ENCODE data around the gene BORCS6.
"Not testable (repeated sequence)": the region's sequence is repeated elsewhere in the genome, so short reads cannot be mapped to it uniquely, and the experiment has no call there.

The BORCS6 gene

DNA sequence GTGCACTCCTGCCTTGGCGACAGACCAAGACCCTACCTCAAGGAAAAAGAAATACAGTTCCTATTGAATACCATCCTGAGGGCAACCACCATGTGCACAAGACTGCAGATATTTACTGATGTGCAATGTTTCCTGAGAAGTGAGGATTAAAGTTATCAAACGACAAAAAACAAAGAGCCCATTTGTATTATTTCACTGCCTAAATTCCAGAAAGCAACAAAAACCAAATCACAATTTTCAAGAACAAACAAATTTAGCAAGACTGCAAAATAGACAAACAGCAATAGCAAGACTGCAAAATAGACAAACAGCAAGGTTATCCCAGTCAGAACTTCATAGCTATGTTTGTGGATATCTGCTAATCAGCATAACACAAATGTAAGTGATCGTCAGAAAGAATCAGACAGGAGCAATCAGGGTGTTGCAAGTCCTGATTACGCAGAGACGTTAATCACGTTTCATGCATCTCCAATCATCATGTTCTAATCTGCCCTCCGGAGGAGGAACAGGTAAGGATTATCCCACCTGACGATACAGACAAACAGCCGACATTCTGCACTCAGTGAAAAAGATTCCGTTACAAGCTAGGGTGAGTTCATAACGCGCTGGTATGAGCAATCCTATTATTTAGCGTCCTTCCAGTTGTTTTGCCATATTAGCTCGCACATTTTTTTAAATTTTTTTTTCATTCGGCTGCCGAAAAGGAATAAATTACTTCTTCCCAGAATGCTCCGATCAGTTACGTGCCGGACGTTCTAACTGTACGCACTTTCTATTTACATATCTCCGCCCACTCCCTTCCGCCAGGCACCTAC is 16.7 kb downstream of the BORCS6 start:
- peak; percentile 99 for DNase-seq

DNA sequence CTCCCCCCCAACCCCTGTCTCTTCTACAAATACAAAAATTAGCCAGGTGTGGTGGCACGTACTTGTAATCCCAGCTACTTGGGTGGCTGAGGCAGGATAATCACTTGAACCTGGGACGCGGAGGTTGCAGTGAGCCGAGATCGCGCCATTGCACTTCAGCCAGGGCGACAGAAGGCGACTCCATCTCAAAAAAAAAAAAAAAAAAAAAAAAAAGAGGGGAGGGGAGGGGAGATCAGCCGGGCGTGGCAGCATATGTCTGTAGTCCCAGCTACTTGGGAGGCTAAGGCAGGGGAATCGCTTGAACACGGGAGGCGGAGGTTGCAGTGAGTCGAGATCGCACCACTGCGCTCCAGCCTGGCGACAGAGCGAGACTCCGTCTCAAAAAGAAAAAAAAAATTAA is 19.8 kb downstream of the BORCS6 start:
- DNase-seq: not testable (repeated sequence)

DNA sequence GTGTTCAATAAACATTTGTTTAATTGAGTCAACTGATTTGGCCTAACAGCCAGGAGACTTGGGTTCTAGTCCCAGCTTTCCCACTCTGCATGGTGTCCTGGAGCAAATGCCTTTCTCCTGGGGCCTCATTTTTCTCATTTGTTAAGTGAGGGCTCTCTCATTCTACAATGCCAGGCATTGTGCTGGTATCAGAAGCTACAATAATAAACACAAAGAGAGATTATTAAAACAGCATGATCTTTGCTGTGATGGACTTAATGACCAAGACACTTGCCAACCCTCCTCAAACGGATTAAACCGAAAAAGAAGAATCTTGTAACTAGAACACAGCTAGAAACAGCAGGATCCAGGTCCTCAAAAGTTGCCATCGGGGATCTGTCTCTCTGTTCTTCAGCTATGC is 22.5 kb downstream of the BORCS6 start:
- DNase-seq: no peak

DNA sequence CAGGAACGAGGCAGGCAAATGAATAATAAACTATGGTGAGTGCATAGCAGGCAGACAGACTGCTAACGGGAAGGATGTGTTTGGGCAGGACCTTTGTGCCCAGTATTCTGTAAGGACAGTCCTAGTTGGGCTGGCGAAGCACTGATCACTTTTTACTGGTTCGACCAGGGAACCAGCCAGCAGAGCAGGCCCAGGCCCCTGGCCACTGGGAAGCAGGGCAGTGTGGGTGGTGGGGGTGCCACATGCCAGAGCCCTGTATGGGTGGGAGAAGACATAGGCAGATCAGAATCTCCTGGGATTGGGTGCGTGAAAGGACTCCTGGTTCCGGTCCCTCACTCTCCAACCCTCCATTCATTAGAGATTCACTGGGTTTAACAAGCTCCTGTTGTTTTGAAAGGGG is 23.2 kb downstream of the BORCS6 start:
- no peak for DNase-seq

DNA sequence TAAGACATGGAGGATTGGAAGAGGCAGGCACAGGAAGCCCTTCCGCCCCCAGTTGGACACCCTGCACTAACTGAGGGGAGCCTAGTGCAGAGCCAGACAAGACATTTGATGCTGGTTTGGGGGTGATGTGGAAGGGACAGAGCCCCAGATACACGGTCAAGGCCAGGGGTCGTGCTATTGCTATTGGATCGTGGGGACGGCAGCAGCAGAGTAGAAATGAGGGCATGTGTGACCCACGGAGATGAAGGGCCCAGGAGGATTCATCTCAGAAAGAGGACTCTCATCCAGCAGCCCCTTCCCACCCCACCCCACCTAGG is 25.2 kb downstream of the BORCS6 start:
- no peak for DNase-seq

DNA sequence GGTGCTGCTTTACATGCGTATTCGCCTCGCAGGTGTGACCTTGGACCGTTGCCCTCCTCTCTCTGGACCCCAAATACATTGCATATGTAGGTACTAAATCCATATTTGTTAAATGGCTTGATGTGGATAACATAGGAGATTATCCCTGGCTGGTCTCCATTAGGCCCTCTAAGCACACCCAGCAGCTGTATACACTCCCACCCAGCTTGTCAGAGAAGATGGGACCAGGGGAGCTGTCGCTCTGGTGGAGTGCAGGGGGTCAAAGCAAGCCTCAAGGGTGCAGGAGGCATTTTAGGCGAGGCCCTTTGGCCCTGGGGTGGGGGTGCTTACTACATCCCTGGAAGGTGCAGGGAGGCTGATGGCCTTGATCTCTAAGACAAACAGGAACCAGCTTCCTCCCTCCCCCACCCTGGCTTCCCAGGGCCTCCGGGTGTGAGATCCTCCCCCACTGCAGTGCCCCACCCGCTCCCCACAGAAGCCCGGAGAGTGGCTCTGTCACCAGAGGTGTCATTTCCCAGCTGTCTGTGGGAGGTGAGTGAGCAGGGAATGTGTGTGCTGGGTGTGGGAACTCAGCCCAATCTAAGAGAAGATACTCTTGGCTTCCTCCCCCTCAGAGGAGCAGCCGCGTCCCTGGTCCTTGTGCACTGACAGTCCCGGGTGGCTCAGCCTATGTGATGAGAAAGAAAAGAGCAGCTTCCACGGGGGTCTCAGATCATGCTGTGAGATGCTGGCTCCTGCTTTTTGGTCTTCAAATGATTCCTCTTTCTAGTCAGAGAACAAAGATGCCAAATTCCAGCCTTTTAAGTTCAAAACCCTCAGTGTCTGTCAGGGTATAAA is 25.8 kb downstream of the BORCS6 start:
- no peak for DNase-seq

DNA sequence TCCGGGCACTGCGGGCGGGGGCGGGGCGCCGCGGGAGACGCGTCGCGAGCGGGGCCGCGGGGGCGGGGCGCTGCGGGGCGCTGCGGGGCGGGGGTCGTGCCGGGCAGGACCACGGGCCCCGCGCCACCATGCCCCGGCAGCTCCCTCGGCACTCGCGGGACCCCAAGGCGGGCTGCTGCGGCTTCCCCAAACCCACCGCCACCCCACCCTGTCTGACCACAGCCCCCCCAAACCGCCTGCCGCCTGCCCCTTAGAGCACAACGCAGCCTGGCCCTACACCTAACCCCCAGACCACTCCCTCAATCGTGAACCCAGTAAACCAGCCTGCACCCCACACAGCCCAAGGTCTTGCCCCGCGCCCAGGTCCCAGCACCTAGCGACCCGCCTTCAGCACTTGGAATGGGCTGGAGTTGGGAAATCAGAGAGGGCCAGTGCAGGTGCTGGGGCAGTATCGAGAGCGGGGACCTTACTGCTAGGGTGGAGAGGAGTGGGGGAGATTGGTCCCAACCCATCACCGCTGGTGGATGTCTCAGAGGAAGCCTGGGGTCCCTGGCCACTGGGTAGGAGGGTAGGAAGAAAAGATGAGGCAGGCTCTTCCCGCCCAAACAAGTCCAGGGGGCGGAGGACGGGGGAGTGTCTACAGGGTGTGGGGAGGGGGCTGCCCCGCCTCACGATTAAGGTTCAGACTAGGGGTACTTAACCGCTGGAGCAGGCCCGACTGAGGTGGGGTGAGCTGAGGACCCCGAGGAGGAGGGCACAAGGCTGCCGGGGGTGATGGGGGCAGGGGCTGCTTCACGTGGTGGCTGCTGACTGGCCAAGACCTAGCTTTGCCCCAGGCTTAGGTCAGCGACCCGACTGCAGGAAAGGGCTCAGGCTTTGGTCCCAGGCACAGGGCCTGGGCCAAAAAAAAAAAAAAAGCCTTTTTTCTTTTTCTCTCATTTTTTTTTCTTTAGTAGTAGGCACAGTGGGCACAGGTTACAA is 26.7 kb downstream of the BORCS6 start:
- no peak for DNase-seq

DNA sequence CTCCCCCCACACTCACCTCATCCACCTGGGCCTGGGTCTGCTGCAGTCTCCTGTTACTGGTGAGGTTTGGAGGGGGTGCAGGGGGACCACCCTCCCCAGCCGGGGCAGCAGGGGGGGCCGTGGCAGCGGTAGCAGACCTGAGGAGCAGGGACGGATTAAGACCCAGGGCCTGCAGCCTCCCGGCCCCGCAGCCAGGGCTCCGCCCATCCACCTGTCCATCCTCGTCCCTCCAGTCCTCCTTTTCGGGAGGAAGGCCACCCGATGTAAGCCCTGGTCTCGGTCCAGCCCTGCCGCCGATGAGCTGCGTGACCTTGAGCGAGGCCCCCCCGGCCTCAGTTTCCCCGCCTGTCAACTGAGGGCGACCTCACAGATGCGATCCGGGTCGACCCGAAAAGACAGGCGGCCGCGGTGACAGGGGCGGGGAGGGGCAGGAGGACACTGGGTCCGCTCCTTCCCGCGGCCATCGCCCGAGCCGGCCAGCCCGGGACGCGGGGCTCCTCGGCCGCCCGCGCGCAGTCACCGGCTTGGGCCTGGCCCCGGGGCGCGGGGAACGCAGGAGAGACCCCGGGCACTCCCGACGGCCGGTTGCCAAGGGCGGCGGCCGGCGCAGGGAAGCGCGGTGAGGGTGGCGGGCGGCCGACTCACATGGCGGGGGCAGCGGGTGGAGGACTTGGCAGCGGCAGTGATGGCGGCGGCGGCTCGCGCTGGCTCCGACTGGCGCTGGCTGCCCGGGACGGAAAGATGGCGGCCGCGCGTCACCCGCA is 27.6 kb downstream of the BORCS6 start, which contains the start of gene VAMP2:
VAMP2 (minus strand) TSS at position 716 of the 764 bp plus-strand sequence; CDS start at position 647, 69 bp downstream.
- no peak for DNase-seq

DNA sequence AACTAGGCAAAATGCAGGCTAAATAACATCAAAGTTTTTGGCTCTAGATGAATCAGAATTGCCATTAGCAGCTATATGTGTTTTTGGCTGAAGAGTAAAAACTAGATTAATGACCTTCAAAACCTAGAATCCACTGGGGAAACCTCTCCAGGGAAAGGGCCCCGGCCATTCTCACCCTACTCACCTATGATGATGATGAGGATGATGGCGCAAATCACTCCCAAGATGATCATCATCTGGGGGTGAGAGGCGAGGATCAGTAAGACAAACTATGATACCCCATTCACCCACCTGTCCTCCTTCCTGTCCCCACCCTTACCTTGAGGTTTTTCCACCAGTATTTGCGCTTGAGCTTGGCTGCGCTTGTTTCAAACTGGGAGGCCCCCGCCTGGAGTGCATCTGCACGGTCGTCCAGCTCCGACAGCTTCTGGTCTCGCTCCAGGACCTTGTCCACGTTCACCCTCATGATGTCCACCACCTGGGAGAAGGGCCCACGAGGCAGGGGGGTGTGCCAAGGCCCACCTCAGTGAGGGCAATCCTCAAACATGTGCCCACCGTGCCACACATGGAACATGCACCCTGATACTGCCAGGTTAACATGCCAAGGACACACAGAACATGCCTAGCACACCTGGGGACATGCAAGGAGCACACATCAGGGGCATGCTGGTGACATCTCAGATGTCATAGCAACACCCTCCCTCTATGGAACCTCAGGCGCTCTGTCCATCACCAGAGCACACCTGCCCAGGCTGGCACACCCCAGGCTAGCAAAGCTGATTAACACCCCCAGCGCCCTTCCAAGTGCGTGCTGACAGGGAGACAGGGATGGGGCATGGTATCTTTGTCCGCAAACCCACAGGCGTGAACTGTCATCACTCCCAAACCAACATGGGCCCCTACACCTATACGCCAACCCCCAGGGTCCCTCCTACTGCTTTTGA is 28.4 kb downstream of the BORCS6 start:
- no peak for DNase-seq

DNA sequence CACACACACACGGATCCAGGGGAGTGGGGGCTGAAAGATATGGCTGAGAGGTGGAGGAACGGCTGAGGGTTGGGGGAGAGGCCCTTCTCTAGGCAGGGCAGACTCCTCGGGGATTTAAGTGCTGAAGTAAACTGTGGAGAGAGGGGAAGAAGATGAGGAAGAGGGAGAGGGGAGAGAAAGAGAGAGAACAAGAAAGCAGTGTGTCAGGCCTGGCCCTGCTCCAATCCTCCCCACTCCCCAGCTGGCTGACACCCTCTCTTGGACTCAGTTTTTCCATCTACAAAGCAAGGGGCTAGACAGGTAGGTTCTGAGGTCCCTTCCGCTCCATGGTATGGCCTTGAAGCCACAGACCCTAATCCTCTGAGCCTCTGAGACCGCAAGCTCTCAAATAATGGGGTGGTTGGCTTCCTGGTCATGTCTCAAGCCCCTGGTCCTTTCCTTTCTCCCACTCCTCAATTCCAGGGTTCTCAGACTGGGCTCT is 29.2 kb downstream of the BORCS6 start:
- DNase-seq: no peak

DNA sequence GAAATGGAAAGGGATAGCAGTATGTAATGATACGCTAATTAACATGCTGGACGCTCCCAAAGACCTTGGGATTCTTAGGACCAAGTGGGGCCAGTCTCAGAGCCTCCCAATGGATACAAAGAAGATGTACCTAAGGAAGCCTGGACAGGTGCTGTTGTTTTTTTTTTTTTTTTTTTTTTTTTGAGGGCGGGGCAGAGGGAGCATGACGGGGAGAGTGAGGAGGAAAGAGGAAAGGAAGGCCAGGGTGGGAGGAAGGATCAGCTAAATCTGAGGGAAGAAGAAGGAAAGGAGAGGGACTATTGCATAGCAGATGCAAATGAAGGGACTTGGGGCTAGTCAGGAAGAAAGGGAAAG is 29.8 kb downstream of the BORCS6 start:
- DNase-seq: no peak

DNA sequence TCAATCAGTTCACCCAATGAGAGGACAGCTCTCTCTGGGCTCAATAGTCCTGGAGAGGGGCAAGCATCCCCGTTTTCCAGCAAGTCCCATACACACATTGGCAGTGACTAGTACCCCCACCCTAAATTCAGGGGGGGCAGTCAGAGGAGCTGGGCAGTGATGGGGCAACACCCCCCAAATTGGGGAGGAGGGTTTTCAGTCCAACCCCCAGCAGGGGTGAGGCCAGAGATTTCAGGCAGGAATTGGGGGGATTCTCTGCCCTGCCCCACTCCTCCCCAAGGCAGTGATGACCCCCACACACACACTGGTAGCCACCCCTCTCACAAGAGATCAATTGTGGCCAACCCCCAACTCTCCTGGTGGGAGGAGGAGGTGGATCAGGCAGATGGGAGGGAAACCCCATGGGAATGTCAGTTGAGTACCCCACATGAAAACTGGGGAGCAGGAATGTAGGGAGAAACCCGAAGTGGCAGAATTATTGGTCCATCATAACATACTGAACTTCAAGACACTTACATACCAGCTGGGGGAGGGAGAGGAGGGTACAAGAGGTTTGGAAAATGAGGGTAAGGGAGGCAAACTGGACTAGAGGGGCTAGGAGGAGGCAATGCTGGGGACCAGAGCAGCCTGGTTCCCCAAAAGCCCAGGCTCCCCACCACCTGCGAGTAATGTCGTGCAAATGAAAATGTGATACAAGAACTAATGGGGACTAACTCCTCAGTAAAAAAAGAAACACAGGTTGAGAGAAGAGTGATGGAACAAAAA is 30.3 kb downstream of the BORCS6 start:
- DNase-seq: no peak

DNA sequence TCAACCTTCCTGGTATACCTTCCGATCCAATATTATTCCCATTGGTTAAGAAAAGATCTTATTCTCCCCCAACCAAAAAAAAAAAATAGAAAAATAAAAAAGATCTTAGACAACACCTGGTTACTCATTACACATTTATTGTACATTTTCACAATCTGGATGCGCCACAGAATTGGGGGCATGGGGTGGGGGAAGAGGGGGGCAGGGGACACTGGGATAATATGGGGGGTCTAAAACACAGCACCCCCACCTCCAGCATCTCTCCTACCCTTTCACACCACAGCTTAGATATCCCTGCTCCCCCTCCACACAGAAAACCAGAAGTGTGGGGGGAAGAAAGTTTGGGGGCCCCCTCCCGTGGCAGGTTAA is 31.0 kb downstream of the BORCS6 start:
- DNase-seq: no peak

DNA sequence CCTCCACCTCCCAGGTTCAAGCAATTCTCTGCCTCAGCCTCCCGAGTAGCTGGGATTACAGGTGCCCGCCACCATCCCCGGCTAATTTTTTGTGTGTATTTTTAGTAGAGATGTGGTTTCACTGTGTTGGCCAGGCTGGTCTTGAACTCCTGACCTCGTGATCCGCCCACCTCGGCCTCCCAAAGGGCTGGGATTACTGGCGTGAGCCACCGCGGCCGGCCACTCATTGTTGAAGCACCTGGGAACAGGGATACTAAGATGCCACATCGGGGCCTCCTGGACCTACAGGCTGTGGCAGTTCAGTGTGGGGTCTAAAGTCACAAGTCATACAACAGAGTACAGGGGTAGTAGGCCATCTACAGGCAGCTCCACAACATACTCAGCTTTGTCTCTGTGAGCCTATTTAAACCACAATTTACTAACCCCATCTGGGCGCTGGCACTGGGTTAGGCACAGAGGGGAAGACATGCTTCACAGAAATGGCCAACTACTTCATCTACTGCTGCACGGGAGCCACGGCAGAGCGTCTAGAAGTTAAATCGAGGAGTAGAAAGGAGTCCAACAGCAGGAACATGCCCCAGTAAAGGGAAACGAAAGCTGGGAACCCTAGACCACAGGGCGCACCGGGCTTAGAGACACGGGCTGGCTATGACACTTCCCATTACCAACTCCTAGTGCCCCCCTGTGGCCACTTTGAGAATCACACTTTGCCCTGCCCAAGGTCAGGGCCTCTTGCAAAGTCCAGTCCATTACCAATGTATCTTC is 31.5 kb downstream of the BORCS6 start:
- peak; percentile 90 for DNase-seq

DNA sequence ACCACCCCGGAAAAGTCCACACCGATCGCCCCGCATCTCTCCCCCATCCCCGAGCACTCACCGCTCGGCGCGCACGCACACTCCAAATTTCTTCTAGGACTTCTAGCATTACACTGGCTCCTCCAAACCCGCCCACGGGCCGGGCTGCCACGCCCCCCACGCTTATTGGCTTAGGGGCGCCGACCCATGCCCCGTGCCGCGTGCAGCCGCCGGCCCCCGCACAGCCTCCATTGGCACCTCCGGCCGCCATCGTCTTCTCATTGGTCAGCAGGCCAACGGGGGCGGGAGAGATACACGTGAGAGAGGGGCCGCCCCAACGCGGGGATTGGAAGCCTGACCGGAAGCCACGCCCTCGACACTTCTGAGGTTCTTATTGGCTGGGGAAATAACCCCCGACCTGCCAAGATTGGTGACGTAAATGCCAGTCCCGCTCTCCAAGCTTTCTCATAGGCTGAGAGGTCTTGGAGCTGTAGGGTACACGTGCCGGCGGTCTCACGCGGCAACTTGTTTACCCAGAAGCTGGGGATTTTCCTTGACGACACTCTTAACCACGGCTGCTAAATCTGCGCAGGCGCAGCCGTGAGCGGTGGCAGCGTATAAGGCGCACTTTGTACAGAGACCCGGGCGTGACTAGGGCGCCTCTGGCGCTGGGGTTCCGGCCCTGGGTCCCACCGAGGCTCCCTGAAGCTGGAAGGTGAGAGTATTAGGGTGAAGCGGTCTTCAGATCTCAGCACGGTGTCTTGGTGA is 33.6 kb downstream of the BORCS6 start:
- peak; percentile 100 for DNase-seq

DNA sequence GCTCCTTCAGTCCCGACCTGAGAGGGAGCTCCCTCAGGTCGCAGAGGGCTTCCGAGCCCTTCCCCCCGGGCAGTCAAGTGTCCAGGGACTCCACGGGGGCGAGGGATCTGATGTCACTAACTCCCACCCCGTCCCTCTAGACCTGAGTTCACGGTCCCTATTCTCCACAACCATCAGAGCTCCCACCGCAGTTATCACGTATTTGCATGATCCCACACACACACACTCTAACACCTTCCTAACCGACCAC is 34.1 kb downstream of the BORCS6 start:
- no peak for DNase-seq

DNA sequence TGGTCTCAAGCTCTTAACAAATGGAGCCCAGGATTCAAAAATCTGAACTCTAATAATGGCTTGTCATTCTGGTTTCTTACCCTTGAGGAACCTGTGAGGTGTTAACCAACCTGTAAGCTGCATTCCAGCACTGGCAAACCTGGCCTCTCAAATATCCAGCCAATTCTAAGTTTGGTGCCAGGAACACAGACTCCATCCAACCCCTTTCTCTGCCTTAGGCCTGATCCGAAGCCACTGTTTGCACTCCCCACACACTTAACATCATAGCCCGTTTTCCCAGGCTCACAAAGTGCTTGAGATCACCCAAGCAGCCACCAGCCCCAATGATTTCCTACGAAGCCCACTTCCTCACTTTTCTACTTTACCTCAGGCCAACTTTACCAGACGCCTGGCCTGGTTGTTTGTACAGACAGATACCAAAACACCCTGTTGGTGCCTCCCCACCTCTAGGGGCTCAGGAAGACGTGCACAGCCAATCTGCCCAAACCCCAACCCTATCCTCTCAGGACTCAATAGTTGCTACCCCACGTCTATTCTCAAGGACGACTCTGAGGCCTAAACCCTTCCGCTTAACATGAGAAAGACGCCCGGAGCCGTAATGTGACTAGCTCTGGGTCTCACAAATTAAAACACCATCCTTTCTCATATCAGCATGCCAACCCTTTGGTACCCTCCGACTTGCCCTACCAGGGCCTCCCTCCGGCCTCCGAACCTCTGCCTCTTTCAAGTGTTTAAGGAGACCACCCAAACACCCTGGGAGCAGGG is 34.6 kb downstream of the BORCS6 start:
- DNase-seq: no peak

DNA sequence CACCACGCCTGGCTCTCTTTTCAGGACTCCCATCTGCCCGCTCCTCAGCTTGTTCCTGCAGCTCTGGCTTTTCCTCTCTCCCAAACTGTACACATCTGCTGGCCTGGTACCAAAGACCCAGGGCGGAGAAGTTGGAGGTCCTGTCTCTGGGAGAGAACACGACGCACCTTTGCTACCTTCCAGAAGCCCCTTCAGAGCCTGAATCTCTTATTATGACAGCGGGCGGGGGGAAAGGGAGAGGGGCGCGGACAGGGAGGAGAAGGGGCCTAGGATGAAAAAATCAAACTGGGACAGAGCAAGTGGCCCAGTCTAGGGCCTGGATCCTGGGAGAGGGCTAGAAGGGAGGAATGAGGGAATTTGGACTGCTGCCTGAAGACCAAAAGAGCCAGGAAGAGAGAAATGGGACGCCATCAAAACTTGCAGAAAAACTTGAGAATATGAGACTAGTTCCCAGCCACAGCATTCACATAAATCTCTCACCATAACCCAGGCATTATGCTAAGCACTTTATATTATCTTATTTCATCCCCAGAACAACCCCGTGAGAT is 35.3 kb downstream of the BORCS6 start:
- DNase-seq: no peak

All from NCI-H748 treated with DMSO at 0.1 percent for 48 hours (cell line).